Mesendoderm (in vitro differentiated cells): ENCODE data around the gene SGMS1.
A peak's percentile ranks its signal among the peaks of the same experiment; 100 is the strongest.
"Not testable (repeated sequence)": the region's sequence is repeated elsewhere in the genome, so short reads cannot be mapped to it uniquely, and the experiment has no call there.

ENCODE experiments used
- DNase-seq: peaks from one replicate; pipeline ENCODE4 v3.0.0; 2013
- H2AK5ac ChIP-seq: 2 replicates; pipeline ENCODE4 v1.6.1; 2013; ENCODE audit warnings: low read length, inconsistent platforms
- H2BK120ac ChIP-seq: 2 replicates; pipeline ENCODE4 v1.6.1; 2013; ENCODE audit warnings: low read depth, mild to moderate bottlenecking, low read length, moderate library complexity, mixed read lengths
- H2BK15ac ChIP-seq: replicated peaks from 2 replicates; pipeline ENCODE4 v1.6.1; 2013; ENCODE audit warnings: low read depth, mild to moderate bottlenecking, moderate library complexity
- H2BK5ac ChIP-seq: 2 replicates; pipeline ENCODE4 v1.6.1; 2013; ENCODE audit warnings: low read length, inconsistent platforms
- H3K18ac ChIP-seq: 2 replicates; pipeline ENCODE4 v1.6.1; 2013; ENCODE audit warnings: mild to moderate bottlenecking, low read length, mixed read lengths
- H3K23ac ChIP-seq: one replicate; pipeline ENCODE4 v1.6.1; 2013; ENCODE audit warnings: low read length
- H3K27ac ChIP-seq: 2 replicates; pipeline ENCODE4 v1.5.1; 2013; ENCODE audit warnings: low read depth, mild to moderate bottlenecking, inconsistent platforms, low read length, moderate library complexity
- H3K27me3 ChIP-seq: 2 replicates; pipeline ENCODE4 v1.6.1; 2013; ENCODE audit warnings: low read length, control low read depth, mild to moderate bottlenecking, inconsistent platforms; ENCODE audit not compliant: insufficient read depth, poor library complexity
- H3K36me3 ChIP-seq: 2 replicates; pipeline ENCODE4 v1.6.1; 2013; ENCODE audit warnings: low read length, inconsistent platforms; ENCODE audit not compliant: control insufficient read depth, insufficient read depth
- H3K4ac ChIP-seq: one replicate; pipeline ENCODE4 v1.6.1; 2013; ENCODE audit warnings: low read depth, mild to moderate bottlenecking, low read length, moderate library complexity
- H3K4me1 ChIP-seq: 2 replicates; pipeline ENCODE4 v1.6.1; 2013; ENCODE audit warnings: low read depth, low read length, inconsistent platforms; ENCODE audit not compliant: control insufficient read depth
- H3K4me2 ChIP-seq: 2 replicates; pipeline ENCODE4 v1.6.1; 2013; ENCODE audit warnings: low read length
- H3K4me3 ChIP-seq: 2 replicates; pipeline ENCODE4 v1.5.1; 2013; ENCODE audit warnings: mild to moderate bottlenecking, low read length
- H3K56ac ChIP-seq: one replicate; pipeline ENCODE4 v1.6.1; 2013; ENCODE audit warnings: low read length
- H3K79me1 ChIP-seq: 2 replicates; pipeline ENCODE4 v1.6.1; 2013; ENCODE audit warnings: low read length, inconsistent platforms
- H3K79me2 ChIP-seq: 2 replicates; pipeline ENCODE4 v1.6.1; 2013; ENCODE audit warnings: mild to moderate bottlenecking, low read length; ENCODE audit not compliant: control insufficient read depth, insufficient read depth
- H3K9ac ChIP-seq: 2 replicates; pipeline ENCODE4 v1.6.1; 2013; ENCODE audit warnings: low read length, inconsistent platforms
- H4K5ac ChIP-seq: one replicate; pipeline ENCODE4 v1.6.1; 2013; ENCODE audit warnings: low read length
- H4K8ac ChIP-seq: one replicate; pipeline ENCODE4 v1.6.1; 2013; ENCODE audit warnings: low read depth, mild to moderate bottlenecking, control low read depth, low read length, moderate library complexity
- WGBS: extraction: QIAGEN DNeasy Blood & Tissue Kit; methylation state at CpG from one replicate; pipeline ENCODE4 v1.1.7; 2013; ENCODE audit warnings: low lambda C conversion rate, missing lambda C conversion rate; ENCODE audit not compliant: insufficient coverage; ENCODE audit errors: extremely low coverage; 5-methylcytosine and 5-hydroxymethylcytosine counted together

SGMS1 gene

DNA sequence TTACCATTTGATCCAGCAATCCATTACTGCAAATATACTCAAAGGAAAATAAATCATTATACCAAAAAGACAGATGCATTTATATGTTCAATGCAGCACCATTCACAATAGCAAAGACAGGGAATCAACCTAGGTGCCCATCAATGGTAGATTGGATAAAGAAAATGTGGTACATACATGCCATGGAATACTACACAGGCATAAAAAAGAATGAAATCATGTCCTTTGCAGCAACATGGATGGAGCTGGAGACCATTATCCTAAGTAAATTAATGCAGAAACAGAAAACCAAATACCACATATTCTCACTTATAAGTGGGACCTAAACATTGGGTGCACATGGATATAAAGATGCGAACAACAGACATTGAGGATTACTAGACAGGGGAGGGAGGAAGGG, 198.5 kb downstream of the SGMS1 start:
- H2BK15ac ChIP-seq, H3K4me2 ChIP-seq, H3K27me3 ChIP-seq, H2BK5ac ChIP-seq, H3K23ac ChIP-seq, H3K36me3 ChIP-seq, H3K56ac ChIP-seq, H2AK5ac ChIP-seq, H3K79me2 ChIP-seq, DNase-seq, H3K79me1 ChIP-seq, H3K4ac ChIP-seq, H3K9ac ChIP-seq, H4K8ac ChIP-seq, H3K27ac ChIP-seq, H3K4me1 ChIP-seq, H2BK120ac ChIP-seq, H3K18ac ChIP-seq, H4K5ac ChIP-seq, H3K4me3 ChIP-seq: not testable (repeated sequence)
- WGBS: no CpG with 5 or more reads among the region's 1 CpG

DNA sequence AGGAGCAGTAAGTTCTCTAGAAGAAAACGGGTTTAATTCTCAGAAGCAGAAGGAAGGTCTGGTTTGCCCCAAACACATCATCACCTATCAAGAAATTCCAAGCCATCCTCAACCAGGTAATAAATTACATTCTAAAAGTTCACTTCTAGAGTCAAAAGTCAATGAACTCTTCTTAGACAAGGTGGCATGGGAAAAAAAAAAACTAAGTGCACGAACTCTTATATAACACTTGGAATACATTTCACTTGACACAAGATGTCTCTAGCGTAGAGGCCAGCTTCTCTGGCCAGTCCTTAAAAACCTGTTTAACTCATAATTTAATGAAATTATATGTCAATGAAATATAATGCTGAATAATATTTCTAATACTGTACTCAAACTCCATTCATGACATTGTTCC, 200.3 kb downstream of the SGMS1 start:
- Histone ChIP-seq H3K18ac (no peak overlapping the region), H2BK5ac (no peak overlapping the region), H3K27me3 (no peaks in the 10 kb centered on the region), H3K9ac (no peak overlapping the region), H3K4me1 (no peaks in the 10 kb centered on the region), H3K4me2 (no peak overlapping the region), H3K23ac (no peak overlapping the region), H2BK15ac (no peak overlapping the region), H4K8ac (no peak overlapping the region), H3K79me1 (no peaks in the 10 kb centered on the region), H3K56ac (no peak overlapping the region), H4K5ac (no peak overlapping the region), H3K79me2 (no peaks in the 10 kb centered on the region), H2AK5ac (no peak overlapping the region), H2BK120ac (no peak overlapping the region), H3K36me3 (no peaks in the 10 kb centered on the region), H3K27ac (no peak overlapping the region), H3K4ac (no peak overlapping the region), H3K4me3 (no peak overlapping the region)
- no peak for DNase-seq
- WGBS: no CpG with 5 or more reads among the region's 3 CpGs

DNA sequence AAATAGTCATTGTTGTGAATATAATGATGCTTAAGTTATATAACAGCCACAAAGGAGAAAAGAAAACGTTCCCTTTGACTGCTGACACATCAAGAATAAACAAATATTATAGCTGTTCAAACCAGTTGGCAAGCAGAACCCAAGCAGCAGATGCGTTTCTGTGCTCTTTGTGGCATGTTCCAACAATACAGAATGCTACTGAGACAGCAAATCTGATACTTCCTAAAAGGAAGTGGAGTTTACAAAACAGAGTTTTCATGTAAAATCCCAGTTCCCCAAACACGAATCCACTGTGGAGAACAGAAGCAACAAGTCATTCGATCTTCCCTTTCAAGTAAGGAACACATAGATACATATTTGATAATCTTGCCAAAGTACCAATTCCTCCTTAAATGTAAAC, 201.5 kb downstream of the SGMS1 start:
- no peak for DNase-seq
- H3K27me3 ChIP-seq: no peaks in the 10 kb centered on the region
- H4K8ac ChIP-seq: no peak overlapping the region
- no peak overlapping the region for H2BK120ac ChIP-seq
- H3K18ac ChIP-seq: no peak overlapping the region
- H3K9ac ChIP-seq: no peak overlapping the region
- no peak overlapping the region for H2BK5ac ChIP-seq
- H3K23ac ChIP-seq: no peak overlapping the region
- no peak overlapping the region for H2AK5ac ChIP-seq
- H2BK15ac ChIP-seq: no peak overlapping the region
- H3K79me2 ChIP-seq: no peaks in the 10 kb centered on the region
- H3K27ac ChIP-seq: no peak overlapping the region
- H3K36me3 ChIP-seq: no peaks in the 10 kb centered on the region
- no peak overlapping the region for H3K4me3 ChIP-seq
- no peak overlapping the region for H3K56ac ChIP-seq
- no peaks in the 10 kb centered on the region for H3K79me1 ChIP-seq
- no peak overlapping the region for H4K5ac ChIP-seq
- WGBS: no CpG with 5 or more reads among the region's 4 CpGs
- no peak overlapping the region for H3K4ac ChIP-seq
- no peaks in the 10 kb centered on the region for H3K4me1 ChIP-seq
- no peak overlapping the region for H3K4me2 ChIP-seq

DNA sequence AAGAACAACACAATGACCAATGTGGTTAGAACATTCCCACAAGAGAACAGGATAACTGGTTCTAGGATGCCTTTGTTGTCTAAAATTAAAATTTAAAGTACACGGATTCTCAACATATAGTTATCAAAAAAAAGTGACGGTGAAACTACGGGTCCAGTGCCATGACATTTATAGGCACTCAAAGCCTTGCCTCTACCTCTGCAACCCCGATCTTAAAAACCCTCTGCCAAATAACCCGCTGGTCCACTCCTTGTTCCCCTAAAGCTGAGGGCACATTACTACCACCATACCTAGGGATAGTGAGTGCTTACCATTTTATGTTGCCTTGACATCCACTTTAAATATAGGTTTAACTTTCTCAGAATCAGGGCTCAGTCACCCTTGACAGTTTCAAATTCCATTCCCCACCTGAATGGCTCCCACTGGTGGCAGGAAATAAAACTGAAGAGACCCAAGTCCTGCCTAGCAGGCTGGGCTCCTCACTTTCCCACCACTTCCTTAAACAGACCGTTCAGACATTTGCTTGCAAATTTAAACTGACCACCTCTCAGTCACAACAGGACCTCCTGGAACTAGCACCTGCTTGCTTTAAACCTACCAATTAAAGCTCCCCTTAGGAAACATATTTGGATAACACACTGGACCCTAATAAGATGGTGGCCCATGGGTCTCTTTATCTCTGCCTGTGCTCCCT, 202.6 kb downstream of the SGMS1 start:
- H3K27me3 ChIP-seq: no peaks in the 10 kb centered on the region
- H2AK5ac ChIP-seq: no peak overlapping the region
- H3K27ac ChIP-seq: no peak overlapping the region
- no peak overlapping the region for H2BK120ac ChIP-seq
- no peak overlapping the region for H2BK5ac ChIP-seq
- WGBS: no CpG with 5 or more reads among the region's 6 CpGs
- H4K5ac ChIP-seq: no peak overlapping the region
- no peaks in the 10 kb centered on the region for H3K79me2 ChIP-seq
- H3K4me2 ChIP-seq: no peak overlapping the region
- H2BK15ac ChIP-seq: no peak overlapping the region
- H3K9ac ChIP-seq: no peak overlapping the region
- peaks cover 2% of the 10 kb centered on the region for H3K79me1 ChIP-seq
- DNase-seq: peak; percentile 74
- no peak overlapping the region for H4K8ac ChIP-seq
- no peaks in the 10 kb centered on the region for H3K36me3 ChIP-seq
- H3K23ac ChIP-seq: no peak overlapping the region
- peak overlapping the region; percentile 26 for H3K18ac ChIP-seq
- no peak overlapping the region for H3K4me3 ChIP-seq
- H3K4me1 ChIP-seq: no peaks in the 10 kb centered on the region
- no peak overlapping the region for H3K56ac ChIP-seq
- H3K4ac ChIP-seq: no peak overlapping the region

DNA sequence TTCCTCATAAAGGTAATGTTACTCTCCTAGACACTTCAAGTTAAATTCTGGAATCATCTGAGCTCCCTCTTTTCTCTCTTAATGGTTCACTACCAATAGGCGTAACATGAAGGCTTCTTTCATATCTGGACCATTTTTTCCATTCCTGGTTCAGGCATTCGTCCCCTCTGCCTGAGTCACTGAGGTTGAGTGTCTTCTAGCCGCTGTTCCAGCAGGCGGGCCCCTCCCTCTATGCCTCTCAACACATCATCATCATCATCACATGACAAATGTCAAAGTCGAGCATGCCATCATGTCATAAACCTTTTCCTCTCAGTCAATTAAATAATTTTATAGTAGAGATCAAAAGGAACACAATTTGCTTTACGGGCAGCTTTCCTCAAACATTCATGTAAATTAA, 203.6 kb downstream of the SGMS1 start:
- Histone ChIP-seq H3K36me3 (no peaks in the 10 kb centered on the region), H3K4me2 (no peak overlapping the region), H3K4me1 (no peaks in the 10 kb centered on the region), H2BK120ac (no peak overlapping the region), H2AK5ac (no peak overlapping the region), H4K5ac (no peak overlapping the region), H3K79me2 (peaks cover 6% of the 10 kb centered on the region), H3K23ac (no peak overlapping the region), H2BK5ac (no peak overlapping the region), H3K4ac (no peak overlapping the region), H3K79me1 (peaks cover 5% of the 10 kb centered on the region), H3K27ac (no peak overlapping the region), H2BK15ac (no peak overlapping the region), H3K56ac (no peak overlapping the region), H3K18ac (no peak overlapping the region), H3K27me3 (no peaks in the 10 kb centered on the region), H4K8ac (no peak overlapping the region), H3K9ac (no peak overlapping the region), H3K4me3 (no peak overlapping the region)
- no peak for DNase-seq
- no CpG with 5 or more reads among the region's 6 CpGs for WGBS

DNA sequence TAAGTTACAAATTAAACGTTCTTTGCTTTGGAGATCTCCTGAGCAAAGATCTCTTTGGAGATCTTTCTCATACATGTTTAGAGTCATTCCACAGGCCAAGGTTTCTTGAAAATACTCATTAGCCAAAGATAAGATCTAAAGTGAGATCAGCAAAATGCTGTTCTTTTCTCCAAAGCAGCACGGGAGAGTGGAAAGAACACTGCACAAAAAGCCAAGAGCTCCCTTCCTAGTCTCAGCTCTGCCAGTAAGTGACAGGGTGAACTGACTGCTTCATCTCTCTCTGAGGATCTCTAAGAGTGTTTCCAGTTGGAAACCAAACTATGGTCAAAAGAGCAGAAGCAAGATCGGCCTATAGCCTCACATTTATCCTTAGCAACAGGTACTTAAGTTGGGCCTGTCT, 204.0 kb downstream of the SGMS1 start:
- no peaks in the 10 kb centered on the region for H3K27me3 ChIP-seq
- H2BK15ac ChIP-seq: no peak overlapping the region
- peaks cover 5% of the 10 kb centered on the region for H3K79me1 ChIP-seq
- H3K4me1 ChIP-seq: no peaks in the 10 kb centered on the region
- H3K4me3 ChIP-seq: no peak overlapping the region
- no peak overlapping the region for H4K8ac ChIP-seq
- H2AK5ac ChIP-seq: no peak overlapping the region
- H3K18ac ChIP-seq: no peak overlapping the region
- peaks cover 7% of the 10 kb centered on the region for H3K79me2 ChIP-seq
- H3K36me3 ChIP-seq: no peaks in the 10 kb centered on the region
- WGBS: no CpG with 5 or more reads among the region's 3 CpGs
- H3K4ac ChIP-seq: no peak overlapping the region
- H3K9ac ChIP-seq: no peak overlapping the region
- H3K23ac ChIP-seq: no peak overlapping the region
- H2BK5ac ChIP-seq: no peak overlapping the region
- no peak overlapping the region for H3K4me2 ChIP-seq
- H2BK120ac ChIP-seq: no peak overlapping the region
- DNase-seq: no peak
- no peak overlapping the region for H4K5ac ChIP-seq
- H3K27ac ChIP-seq: no peak overlapping the region
- no peak overlapping the region for H3K56ac ChIP-seq
